Activated naive CD8-positive, alpha-beta T cell (primary cell): ENCODE data around the gene USH2A.
"Not testable (repeated sequence)": the region's sequence is repeated elsewhere in the genome, so short reads cannot be mapped to it uniquely, and the experiment has no call there.

Experiments used
- H3K27ac Mint-ChIP-seq: one replicate; pipeline ENCODE4 v1.8.0; 2021; ENCODE audit warnings: mixed read lengths
- H3K27me3 Mint-ChIP-seq: one replicate; pipeline ENCODE4 v1.8.0; 2021; ENCODE audit warnings: mixed read lengths
- H3K36me3 Mint-ChIP-seq: one replicate; pipeline ENCODE4 v1.8.0; 2021; ENCODE audit warnings: mixed read lengths
- H3K4me1 Mint-ChIP-seq: one replicate; pipeline ENCODE4 v1.8.0; 2021; ENCODE audit warnings: low read depth, mixed read lengths
- H3K4me3 Mint-ChIP-seq: one replicate; pipeline ENCODE4 v1.8.0; 2021; ENCODE audit warnings: mild to moderate bottlenecking, mixed read lengths
- H3K9me3 Mint-ChIP-seq: one replicate; pipeline ENCODE4 v1.8.0; 2021; ENCODE audit warnings: low read depth, mixed read lengths

USH2A gene

GRCh38 chr1:216346526-216346925 is 76.7 kb downstream of the USH2A start:
- peaks cover 10% of the 10 kb centered on the region for H3K9me3 Mint-ChIP-seq
- no peaks in the 10 kb centered on the region for H3K36me3 Mint-ChIP-seq

GRCh38 chr1:216340542-216340941 is 82.7 kb downstream of the USH2A start:
- not testable (repeated sequence) for H3K27me3 Mint-ChIP-seq, H3K4me1 Mint-ChIP-seq, H3K27ac Mint-ChIP-seq, H3K9me3 Mint-ChIP-seq, H3K4me3 Mint-ChIP-seq, H3K36me3 Mint-ChIP-seq

More at GRCh38 chr1:216346526-216346925, 76.7 kb downstream of the USH2A start:
- H3K4me3 Mint-ChIP-seq = no peak overlapping the region
- no peak overlapping the region for H3K27ac Mint-ChIP-seq
- H3K4me1 Mint-ChIP-seq = no peaks in the 10 kb centered on the region
- H3K27me3 Mint-ChIP-seq = no peaks in the 10 kb centered on the region

GRCh38 chr1:216332462-216332861 is 90.8 kb downstream of the USH2A start:
- Mint-ChIP-seq H3K27ac (no peak overlapping the region), H3K4me3 (no peak overlapping the region), H3K4me1 (no peaks in the 10 kb centered on the region)

DNA sequence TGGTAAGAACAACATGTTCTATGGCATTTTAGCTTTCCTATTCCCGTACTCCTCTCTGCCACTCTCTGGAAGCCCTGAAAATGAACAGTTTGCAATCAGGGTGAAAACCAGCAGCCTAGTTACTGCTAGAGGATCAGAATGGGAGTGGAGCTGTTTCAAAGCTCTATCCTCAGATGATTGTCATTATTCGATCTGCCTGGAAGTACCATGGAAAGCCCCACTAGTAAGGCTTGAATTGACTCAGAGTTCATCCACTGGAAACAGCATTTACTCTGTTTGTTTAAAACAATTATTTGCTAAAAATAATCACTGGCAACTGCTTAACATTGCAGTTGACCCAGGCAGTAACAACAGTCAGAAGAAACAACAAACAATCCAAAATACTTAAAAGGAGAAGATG is 91.2 kb downstream of the USH2A start:
- H3K9me3 Mint-ChIP-seq = peaks cover 33% of the 10 kb centered on the region
- H3K27me3 Mint-ChIP-seq = no peaks in the 10 kb centered on the region
- H3K36me3 Mint-ChIP-seq = no peaks in the 10 kb centered on the region
- no peak overlapping the region for H3K27ac Mint-ChIP-seq
- no peaks in the 10 kb centered on the region for H3K4me1 Mint-ChIP-seq
- H3K4me3 Mint-ChIP-seq = no peak overlapping the region

More at GRCh38 chr1:216332462-216332861, 90.8 kb downstream of the USH2A start:
- no peaks in the 10 kb centered on the region for H3K36me3 Mint-ChIP-seq
- H3K9me3 Mint-ChIP-seq = peaks cover 31% of the 10 kb centered on the region
- no peaks in the 10 kb centered on the region for H3K27me3 Mint-ChIP-seq

DNA sequence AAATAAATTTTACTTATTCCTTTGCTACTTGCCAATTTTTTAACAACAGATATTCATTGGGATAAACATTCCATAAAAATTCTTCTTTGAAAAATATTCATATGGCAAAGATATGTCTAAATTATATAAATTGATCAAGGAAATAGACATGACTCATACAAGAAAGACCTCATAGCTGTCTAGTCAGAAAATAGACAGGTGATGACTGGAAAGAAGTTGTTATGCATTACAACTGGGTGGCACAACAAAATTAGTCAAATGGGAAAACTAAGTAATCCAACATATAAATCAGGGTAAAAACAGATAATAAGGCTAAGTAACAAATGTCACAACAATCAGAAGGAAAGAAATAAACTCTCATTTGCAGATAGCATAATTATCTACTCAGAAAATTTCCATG is 92.0 kb downstream of the USH2A start:
- Mint-ChIP-seq H3K4me1 (no peaks in the 10 kb centered on the region), H3K27ac (no peak overlapping the region), H3K36me3 (no peaks in the 10 kb centered on the region), H3K9me3 (peaks cover 38% of the 10 kb centered on the region), H3K4me3 (no peak overlapping the region), H3K27me3 (no peaks in the 10 kb centered on the region)

- Mint-ChIP-seq H3K9me3 (peaks cover 38% of the 10 kb centered on the region), H3K27ac (no peak overlapping the region), H3K4me1 (no peaks in the 10 kb centered on the region), H3K27me3 (no peaks in the 10 kb centered on the region), H3K4me3 (no peak overlapping the region), H3K36me3 (no peaks in the 10 kb centered on the region)
These were observed 93.0 kb downstream of the USH2A start for GRCh38 chr1:216330262-216330661.

GRCh38 chr1:216325946-216326345 is 97.3 kb downstream of the USH2A start:
- Mint-ChIP-seq H3K27ac (no peak overlapping the region), H3K4me1 (no peaks in the 10 kb centered on the region), H3K4me3 (no peak overlapping the region), H3K9me3 (peaks cover 22% of the 10 kb centered on the region), H3K27me3 (no peaks in the 10 kb centered on the region), H3K36me3 (no peaks in the 10 kb centered on the region)

GRCh38 chr1:216325336-216325735 is 97.9 kb downstream of the USH2A start:
- H3K4me1 Mint-ChIP-seq = no peaks in the 10 kb centered on the region
- no peaks in the 10 kb centered on the region for H3K36me3 Mint-ChIP-seq
- H3K27me3 Mint-ChIP-seq = no peaks in the 10 kb centered on the region
- peaks cover 19% of the 10 kb centered on the region for H3K9me3 Mint-ChIP-seq
- no peak overlapping the region for H3K27ac Mint-ChIP-seq
- H3K4me3 Mint-ChIP-seq = no peak overlapping the region

- Mint-ChIP-seq H3K36me3 (no peaks in the 10 kb centered on the region), H3K4me3 (no peak overlapping the region), H3K4me1 (no peaks in the 10 kb centered on the region), H3K9me3 (peaks cover 22% of the 10 kb centered on the region), H3K27ac (no peak overlapping the region), H3K27me3 (no peaks in the 10 kb centered on the region)
These were observed 99.9 kb downstream of the USH2A start for GRCh38 chr1:216323344-216323743.

DNA sequence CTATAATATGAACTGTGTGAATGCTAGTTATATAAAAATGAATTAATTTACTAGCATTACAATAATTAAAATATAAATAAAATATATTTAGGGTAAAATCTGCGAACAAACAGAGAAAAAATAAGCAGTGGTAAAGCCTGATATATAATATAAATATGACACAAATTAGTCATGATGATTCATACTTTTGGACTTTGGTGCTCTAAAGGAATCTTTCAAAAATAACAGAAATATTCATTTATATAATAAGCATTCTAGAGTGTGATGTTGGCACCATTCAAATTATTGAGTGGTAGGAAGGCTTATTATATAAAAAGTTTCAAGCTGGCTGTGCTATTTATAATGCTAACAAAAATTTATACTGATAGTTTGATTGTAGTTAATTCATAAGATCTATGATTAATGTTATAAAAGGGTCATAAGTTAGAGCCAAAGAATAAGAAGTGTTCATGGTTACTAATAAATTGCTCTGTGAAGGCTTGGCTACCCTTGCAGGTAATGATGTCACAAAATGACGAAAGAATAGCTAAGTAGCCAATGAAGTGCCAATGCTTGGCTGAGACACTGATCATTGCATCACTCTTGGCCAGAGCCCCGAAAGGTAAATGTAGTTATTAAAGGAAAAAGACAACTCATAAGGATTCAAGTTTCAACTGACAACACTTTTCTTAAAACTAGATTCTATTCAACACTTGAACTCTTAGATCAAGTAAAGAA is 108.7 kb downstream of the USH2A start:
- Mint-ChIP-seq H3K36me3 (no peaks in the 10 kb centered on the region), H3K27me3 (no peaks in the 10 kb centered on the region), H3K9me3 (peaks cover 12% of the 10 kb centered on the region), H3K4me1 (no peaks in the 10 kb centered on the region), H3K4me3 (no peak overlapping the region), H3K27ac (no peak overlapping the region)

GRCh38 chr1:216310776-216311175 is 112.5 kb downstream of the USH2A start:
- Mint-ChIP-seq H3K9me3 (peaks cover 9% of the 10 kb centered on the region), H3K4me1 (no peaks in the 10 kb centered on the region), H3K27me3 (no peaks in the 10 kb centered on the region), H3K36me3 (no peaks in the 10 kb centered on the region), H3K27ac (no peak overlapping the region), H3K4me3 (no peak overlapping the region)

DNA sequence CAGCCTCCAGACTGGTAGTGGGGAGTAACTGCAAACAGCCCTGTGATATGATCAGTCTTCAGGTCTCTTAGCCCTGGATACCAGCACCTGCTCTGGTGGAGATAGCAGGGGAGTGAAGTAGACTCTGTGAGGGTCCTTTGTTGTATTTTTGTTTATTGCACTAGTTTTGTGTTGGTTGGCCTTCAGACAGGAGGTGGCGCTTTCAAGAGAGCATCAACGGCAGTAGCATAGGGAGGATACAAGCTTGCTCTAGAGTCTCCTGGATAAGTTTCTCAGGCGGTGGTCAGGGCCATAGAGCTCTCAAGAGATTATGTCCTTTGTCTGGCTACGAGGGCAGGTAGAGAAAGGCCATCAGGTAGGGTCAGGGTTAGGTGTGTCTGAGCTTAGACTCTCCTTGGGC is 116.4 kb downstream of the USH2A start:
- H3K9me3 Mint-ChIP-seq = peaks cover 4% of the 10 kb centered on the region
- no peaks in the 10 kb centered on the region for H3K4me1 Mint-ChIP-seq
- H3K36me3 Mint-ChIP-seq = no peaks in the 10 kb centered on the region
- no peak overlapping the region for H3K4me3 Mint-ChIP-seq
- H3K27ac Mint-ChIP-seq = no peak overlapping the region
- no peaks in the 10 kb centered on the region for H3K27me3 Mint-ChIP-seq

GRCh38 chr1:216303690-216304089 is 119.6 kb downstream of the USH2A start:
- Mint-ChIP-seq H3K27ac (no peak overlapping the region), H3K4me3 (no peak overlapping the region), H3K9me3 (peaks cover 4% of the 10 kb centered on the region), H3K4me1 (no peaks in the 10 kb centered on the region), H3K36me3 (no peaks in the 10 kb centered on the region), H3K27me3 (no peaks in the 10 kb centered on the region)

- H3K27ac Mint-ChIP-seq = no peak overlapping the region
- no peak overlapping the region for H3K4me3 Mint-ChIP-seq
- H3K9me3 Mint-ChIP-seq = no peaks in the 10 kb centered on the region
- H3K27me3 Mint-ChIP-seq = no peaks in the 10 kb centered on the region
- no peaks in the 10 kb centered on the region for H3K36me3 Mint-ChIP-seq
- H3K4me1 Mint-ChIP-seq = no peaks in the 10 kb centered on the region
These were observed 129.6 kb downstream of the USH2A start for GRCh38 chr1:216293683-216294082.

- Mint-ChIP-seq H3K4me1 (no peaks in the 10 kb centered on the region), H3K27ac (no peak overlapping the region), H3K9me3 (peaks cover 7% of the 10 kb centered on the region), H3K4me3 (no peak overlapping the region), H3K36me3 (no peaks in the 10 kb centered on the region), H3K27me3 (no peaks in the 10 kb centered on the region)
These were observed 133.2 kb downstream of the USH2A start for GRCh38 chr1:216290074-216290473.

GRCh38 chr1:216285052-216285451 is 138.2 kb downstream of the USH2A start:
- no peaks in the 10 kb centered on the region for H3K4me1 Mint-ChIP-seq

More at GRCh38 chr1:216285052-216285451, 138.2 kb downstream of the USH2A start:
- Mint-ChIP-seq H3K4me3 (no peak overlapping the region), H3K27ac (no peak overlapping the region), H3K9me3 (peaks cover 17% of the 10 kb centered on the region), H3K27me3 (no peaks in the 10 kb centered on the region), H3K36me3 (no peaks in the 10 kb centered on the region)
